ENCODE results near the gene CASZ1.

CASZ1 gene

DNA sequence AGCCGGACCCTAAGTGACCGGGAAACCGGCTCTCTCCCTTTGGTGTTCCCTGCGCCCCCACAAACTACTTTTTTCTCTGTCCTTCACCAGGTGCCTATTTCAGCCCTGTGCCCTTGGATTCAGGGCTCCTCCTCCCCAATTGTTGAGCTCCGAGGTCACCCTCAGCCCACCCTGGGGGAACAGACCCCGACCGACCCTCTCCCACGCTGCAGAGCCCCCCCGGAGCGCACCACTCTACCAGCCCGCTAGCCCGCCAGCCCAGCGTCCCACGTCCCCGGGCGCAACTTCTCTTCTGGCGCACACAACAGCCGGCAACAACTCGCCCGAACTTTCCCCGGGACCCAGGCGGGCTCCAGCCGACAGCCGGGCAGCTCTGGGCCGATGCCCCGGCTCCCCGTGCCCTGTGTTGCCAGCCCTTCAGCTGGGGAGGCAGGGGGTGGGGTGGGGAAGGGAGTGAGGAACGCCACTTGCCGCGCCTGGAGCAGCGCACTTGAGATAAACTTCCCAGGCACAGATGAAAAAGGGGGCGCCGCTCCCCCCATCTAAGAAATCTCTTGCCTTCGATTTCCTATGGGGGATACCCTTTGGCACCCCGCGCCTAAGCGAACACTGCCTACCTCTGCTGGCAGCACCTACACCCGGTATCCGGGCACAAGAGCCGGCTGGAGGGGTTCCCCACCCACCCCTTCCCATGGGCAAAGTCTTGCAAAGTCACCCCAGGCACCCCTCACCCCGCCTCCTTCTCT, 997 bp downstream of the CASZ1 start:
- no peak for DNase-seq

GRCh38 chr1:10794724-10795275, 1.6 kb downstream of the CASZ1 start:
- no peak for DNase-seq

- no peak for DNase-seq
Observed at GRCh38 chr1:10793129-10793651, 3.3 kb downstream of the CASZ1 start.

DNA sequence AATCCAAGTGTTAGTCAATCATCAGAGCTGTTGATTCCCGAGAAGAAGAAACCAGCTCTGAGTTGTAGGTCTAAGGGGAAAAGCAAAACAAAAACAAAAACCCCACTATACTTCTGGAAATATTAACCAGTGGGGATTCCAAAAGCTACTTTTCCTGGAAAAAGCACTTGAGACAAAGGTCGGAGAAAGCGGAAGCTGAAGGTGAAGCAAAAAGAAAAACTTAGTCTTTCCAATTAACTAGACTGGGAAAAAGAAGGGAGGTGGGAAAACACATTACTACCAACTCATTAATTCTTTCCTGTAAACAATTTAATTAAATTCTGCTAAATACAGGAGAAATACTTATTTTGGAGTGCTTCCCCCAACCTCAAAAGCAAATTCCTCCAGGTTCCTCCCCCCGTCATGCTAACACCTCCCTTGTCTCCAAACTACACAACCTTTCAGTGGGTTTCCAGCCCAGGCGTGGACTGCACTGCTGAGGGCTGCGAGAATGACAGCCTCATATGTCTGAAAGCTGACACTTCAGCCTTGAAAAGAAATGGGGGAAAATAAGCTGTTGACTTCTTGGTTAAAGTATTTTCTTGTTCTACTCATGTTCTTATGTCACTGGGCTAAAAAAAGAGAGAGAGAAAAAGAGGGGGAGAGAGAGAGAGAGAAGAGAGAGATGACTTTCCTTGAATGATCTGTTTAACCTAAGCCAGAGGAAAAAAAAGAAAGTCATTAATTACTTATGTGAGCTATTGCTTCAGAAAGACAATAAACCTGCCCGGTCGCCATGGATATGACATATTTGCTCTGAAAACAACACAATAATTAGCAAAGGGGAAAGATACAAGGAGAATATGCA, 5.1 kb downstream of the CASZ1 start:
- no peak for DNase-seq

GRCh38 chr1:10789803-10790702, 6.4 kb downstream of the CASZ1 start:
- DNase-seq = no peak

DNA sequence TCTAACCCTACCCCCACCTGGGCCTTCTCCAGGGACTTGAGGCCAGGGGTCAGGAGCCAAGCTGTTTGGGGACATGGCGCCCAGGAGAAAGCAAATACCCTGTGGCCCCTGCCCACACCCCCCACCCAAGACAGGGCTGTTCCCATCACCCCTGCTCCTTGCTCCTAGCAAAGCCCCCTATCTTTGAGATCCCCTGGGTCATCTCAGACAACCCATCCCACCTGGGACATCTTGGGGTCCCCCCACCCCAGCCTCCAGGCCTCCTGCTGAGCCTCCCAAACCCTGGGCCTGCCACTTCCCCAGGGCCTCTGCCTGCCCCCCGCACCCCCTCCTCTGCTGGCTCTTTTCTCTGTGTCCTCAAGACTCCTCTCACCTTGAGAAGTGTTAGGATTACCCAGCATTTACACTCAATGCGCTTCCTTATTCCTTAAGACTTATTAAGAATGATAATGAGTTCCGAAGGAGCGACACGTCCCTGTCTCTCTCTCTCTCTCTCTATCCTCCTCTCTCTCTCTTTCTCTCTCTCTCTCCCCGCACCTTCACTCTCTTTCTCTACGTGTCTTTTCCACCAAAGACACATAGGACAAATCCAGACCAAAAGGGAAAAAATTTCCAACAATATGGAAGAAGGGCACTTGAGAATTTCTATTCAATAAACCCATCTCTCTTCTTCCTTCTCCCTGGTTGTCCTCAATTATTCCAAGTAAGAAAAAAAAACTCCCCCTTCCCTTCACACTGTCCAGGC, 7.2 kb downstream of the CASZ1 start:
- DNase-seq = no peak

DNA sequence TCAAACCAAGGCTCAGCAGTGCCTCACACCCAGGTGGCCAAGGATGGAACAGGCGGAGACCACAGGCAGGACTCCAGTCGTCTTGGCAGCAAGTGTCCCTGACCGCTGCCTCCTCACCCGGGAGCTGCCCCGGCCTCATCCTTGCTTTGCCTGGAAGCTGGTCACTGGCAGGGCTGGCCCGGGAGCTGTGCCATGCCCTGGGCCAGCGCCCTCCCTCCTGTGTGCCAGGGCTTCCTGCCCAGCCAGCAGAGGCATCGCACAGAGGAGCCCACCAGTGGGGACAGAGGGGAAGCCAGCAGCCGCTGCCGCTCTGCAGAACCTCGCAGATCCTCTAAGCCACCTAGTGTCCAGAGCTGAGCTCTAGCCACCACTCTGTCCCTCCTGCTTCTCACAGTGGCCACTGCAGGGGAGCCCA, 7.8 kb downstream of the CASZ1 start:
- DNase-seq = no peak

DNA sequence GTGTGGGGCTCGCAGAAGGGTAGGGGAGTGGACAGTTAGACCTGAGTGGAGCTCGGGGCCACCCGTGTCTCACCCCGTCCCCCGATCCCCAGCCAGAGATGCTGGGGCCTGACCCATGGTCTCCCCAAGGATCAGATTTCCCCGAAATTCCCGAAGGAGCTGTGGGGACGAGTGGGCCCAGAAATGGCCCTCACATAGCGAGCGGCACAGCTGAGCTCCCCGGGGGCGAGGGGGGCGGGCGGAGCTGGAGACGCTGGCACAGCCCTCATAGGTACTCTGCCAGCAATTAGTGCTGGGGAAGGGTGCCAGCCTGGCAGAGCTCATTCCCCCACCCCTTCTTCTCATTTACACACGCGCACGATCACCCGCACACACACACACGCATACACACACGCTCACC, 9.2 kb downstream of the CASZ1 start:
- DNase-seq = no peak

DNA sequence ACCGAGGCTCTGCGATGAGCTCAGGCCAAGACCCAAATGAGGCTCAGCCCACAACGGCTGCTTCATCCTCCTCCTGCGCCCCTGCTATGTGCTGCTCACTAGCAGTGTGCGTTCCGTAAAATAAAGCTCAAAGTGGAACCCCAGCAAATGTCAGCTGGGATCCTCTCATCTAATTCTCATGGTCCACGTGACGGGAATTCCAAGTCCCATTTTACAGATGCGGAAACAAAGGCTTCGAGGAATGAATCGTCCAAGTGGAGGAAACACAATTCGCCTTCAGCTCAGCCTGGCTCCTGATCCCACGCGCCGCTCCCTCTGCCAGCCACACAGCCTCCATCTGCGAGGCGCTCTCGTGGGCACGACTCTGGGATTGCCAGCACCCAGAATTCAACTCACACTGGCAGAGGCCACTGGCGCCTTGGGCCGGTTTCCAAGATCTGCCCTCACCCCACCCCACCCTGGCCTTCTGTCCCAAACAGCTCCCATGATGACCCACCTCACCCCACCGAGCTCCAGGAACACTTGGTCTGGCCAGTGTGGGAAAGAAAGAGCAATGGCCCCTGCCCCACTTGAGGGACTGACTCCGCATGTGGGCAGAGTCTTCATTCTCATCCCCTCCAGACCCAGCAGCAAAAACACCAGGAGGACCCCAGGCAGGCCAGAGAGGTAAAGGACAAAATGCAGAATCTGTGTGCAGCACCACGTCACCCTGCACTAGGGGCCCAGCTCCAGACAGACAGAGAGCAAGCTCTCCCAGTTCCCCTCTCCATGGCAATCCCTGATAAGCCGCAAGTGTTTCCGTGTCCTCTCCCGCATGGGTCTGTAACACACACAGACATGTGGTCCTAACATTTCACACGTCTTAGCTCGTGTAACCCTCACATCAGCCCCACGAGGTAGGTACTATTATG, 10.5 kb downstream of the CASZ1 start:
- no peak for DNase-seq

GRCh38 chr1:10784998-10785727, 11.3 kb downstream of the CASZ1 start:
- no peak for DNase-seq

DNA sequence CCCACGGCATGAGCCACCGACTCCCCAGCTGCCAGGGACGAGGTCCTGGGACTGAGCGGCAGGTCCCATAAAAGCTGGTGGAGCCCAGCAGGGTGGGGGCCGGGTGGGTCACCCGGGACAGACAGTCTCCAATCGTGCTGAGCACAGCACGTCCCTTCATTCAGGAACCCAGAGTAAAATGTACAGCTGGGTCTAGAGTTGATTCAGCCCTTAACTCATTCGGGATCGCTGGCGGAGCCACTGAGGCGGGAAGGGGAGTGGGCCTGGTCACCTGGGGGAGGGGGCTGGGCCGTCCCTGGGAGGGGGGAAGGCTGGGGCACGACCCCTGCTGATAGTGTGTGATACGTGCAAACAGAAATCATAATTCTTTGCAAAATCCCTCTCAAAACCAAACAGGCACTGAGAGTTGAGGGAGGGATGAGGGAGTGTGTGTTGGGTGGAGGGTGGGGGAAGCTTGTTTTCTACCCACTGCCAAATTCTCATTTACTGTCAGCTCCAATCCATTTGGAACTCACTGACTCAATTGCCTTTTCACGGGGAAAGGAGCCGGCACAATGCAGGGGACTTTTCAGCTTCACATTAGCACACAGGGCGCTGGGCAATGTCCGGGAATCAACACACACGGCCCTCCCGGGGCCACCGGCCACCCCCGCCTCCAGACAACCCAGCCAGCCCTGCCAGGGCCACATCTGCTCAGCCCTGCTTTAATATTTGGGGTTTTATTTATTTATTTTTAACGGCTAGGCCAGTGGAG, 13.8 kb downstream of the CASZ1 start:
- DNase-seq = no peak

DNA sequence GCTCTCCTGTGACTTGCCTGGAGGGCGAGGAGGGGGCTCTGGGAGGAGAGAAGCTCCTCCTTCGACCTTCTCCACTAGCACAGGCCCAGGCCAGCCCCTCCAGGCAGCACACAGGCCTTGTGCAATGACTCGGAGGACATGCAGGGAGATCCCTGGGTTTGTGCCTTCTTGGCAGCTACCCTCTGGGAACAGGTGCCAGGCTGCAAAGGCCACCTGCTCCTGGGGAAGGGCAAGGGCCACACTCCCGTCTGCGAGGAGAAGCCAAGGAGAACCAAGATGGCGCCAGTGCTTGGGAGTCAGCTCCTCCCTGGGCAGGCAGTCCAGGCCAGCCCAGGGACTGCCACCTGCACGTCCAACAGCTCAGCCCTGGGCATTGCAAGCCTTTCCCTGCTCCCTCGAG, 15.3 kb downstream of the CASZ1 start:
- DNase-seq = no peak

GRCh38 chr1:10779841-10780240, 16.6 kb downstream of the CASZ1 start:
- DNase-seq = no peak

DNA sequence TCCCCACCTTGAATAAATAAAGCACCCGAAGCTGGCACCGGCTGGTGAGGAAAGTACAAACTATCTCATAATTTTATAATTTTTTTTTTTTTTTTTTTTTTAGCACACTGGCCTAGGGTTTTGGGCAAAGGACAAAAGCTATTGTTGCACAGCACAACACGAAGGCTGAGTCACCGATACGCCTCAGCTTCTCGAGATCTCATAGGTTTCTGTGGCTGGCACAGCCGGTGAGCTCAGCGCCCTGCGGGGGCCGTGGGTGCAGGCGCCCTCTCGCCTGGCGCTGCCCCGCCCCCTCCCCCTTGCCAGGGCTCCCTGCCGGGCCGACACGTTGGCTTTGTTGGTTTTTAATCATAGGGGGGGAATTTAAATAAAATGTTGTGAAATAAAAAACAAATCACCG, 17.2 kb downstream of the CASZ1 start:
- DNase-seq = no peak

DNA sequence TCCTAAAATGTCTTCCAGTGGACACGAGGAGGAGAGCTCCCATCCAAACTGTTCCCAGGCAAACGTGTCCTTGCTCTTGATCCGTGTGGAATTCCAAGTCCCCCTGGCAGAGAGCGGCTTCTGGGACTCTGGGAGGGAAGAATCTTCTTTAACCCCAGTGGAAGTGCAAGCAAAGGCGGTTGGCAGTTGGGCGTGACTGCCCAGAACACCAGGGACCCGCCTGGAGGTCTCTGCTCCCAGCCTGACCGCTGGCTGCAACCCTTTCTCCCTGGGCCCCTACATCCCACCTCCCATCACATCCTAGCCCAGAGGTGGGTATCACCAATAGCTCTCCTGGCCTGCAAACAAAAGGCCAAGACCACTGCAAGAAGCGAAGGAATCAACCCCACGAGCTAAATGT, 17.8 kb downstream of the CASZ1 start:
- DNase-seq = no peak

DNA sequence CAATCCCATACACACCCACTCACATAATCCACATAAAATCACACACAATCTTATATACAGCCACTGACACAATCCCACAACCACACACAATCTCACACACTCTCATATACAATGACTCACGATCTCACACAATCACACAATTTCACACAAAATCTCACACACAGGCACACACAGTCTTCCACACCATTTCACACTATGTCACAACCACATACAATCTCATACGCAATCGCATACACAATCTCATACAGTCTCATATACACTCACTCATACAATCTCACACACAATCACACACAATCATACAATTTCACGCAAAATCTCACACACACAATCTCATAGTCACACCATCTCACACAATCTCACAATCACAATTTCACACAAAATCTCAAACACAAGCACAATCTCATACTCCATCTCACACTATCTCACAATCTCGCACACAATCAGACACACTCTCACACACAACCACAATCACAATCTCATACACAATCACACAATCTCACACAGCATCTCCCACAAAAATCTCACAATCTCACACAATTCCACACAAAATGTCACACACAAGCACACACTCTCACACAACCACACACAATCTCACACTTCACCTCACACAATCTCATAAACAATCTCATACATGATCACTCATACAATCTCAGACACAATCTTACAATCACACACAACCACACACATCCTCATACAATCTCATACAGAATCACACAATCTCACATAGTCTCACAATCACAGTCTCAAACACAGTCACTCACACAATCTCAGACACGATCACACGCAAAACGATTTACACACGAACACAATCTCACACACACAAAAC, 18.5 kb downstream of the CASZ1 start:
- DNase-seq = no peak

DNA sequence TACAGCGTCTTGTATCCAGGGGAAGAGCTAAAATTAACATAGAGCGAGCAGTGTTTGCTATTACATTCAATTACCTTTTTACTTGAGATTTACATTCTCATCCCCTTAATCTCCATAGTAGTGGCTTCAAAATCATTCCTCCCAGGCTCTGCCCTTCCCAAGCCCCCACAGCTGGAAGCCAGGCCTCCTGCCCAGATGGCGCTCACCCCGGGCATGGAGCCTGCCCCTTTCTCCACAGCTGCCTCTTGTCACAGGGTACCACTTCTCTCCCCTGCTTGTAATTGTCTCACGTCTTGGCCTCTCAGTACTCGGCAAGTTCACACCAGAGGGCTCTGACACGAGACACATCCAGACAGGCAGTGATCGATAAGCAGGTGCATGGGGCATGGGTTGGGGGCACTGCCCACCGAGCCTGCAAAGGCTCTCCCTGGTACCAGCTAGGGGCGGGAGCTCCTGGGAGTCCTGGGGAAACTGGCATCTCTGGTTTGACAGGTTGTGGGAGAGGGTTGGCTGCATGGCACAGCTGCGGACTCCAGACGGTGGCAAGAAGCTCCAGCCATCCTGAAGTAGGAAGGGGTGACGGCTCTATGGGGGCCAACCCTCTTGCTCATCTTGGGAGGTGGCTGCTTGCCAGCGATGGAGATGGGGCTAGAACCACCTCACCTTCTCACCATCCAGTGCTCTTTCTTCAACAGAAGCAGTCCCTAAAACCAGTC, 20.1 kb downstream of the CASZ1 start:
- DNase-seq = no peak

- DNase-seq = no peak
Observed at GRCh38 chr1:10775763-10776162, 20.7 kb downstream of the CASZ1 start.

All from hematopoietic multipotent progenitor cell treated with erythropoietin and hydrocortisone succinate and interleukin-3 and kit ligand, for 8 days (in vitro differentiated cells).